Stimulated activated naive CD8-positive, alpha-beta T cell treated with anti-CD3 and anti-CD28 coated beads, Interleukin-15, Interleukin-2, amounts not matched to agents 100 ng/mL and 50 ng/mL, for 24 hours (primary cell): ENCODE data around the gene EIF5A.

Experiments used
- H3K27ac Mint-ChIP-seq: one replicate; pipeline ENCODE4 v1.8.0; 2021; ENCODE audit warnings: mild to moderate bottlenecking, mixed read lengths
- H3K27me3 Mint-ChIP-seq: one replicate; pipeline ENCODE4 v1.8.0; 2021; ENCODE audit warnings: mixed read lengths
- H3K36me3 Mint-ChIP-seq: one replicate; pipeline ENCODE4 v1.8.0; 2021; ENCODE audit warnings: low read depth, mixed read lengths
- H3K4me1 Mint-ChIP-seq: one replicate; pipeline ENCODE4 v1.8.0; 2021; ENCODE audit warnings: low read depth, mixed read lengths
- H3K4me3 Mint-ChIP-seq: one replicate; pipeline ENCODE4 v1.8.0; 2021; ENCODE audit warnings: mild to moderate bottlenecking, mixed read lengths
- H3K9me3 Mint-ChIP-seq: one replicate; pipeline ENCODE4 v1.8.0; 2021; ENCODE audit warnings: mixed read lengths

EIF5A gene

GRCh38 chr17:7346761-7347614, 39.6 kb downstream of the EIF5A start:
- Mint-ChIP-seq H3K36me3 (peaks cover 40% of the 10 kb centered on the region), H3K4me1 (peaks cover 21% of the 10 kb centered on the region), H3K27ac (no peak overlapping the region), H3K4me3 (no peak overlapping the region), H3K27me3 (no peaks in the 10 kb centered on the region), H3K9me3 (no peaks in the 10 kb centered on the region)

GRCh38 chr17:7347630-7348477, 40.4 kb downstream of the EIF5A start:
- Mint-ChIP-seq H3K4me1 (peaks cover 27% of the 10 kb centered on the region), H3K4me3 (no peak overlapping the region), H3K9me3 (no peaks in the 10 kb centered on the region), H3K27ac (peak overlapping the region; percentile 31), H3K36me3 (peaks cover 35% of the 10 kb centered on the region), H3K27me3 (no peaks in the 10 kb centered on the region)

- H3K36me3 Mint-ChIP-seq, result peaks cover 35% of the 10 kb centered on the region
- peak overlapping the region; percentile 42 for H3K27ac Mint-ChIP-seq
- peaks cover 28% of the 10 kb centered on the region for H3K4me1 Mint-ChIP-seq
- no peak overlapping the region for H3K4me3 Mint-ChIP-seq
- no peaks in the 10 kb centered on the region for H3K27me3 Mint-ChIP-seq
- no peaks in the 10 kb centered on the region for H3K9me3 Mint-ChIP-seq
These were observed 41.2 kb downstream of the EIF5A start for GRCh38 chr17:7348478-7349242.

GRCh38 chr17:7351665-7352502, 44.5 kb downstream of the EIF5A start, which contains the start of gene KCTD11:
TSS of gene KCTD11 (plus strand) at chr17:7352162.
- peaks cover 21% of the 10 kb centered on the region for H3K36me3 Mint-ChIP-seq
- peak within 1 kb of the TSS; percentile 84 for H3K4me3 Mint-ChIP-seq
- H3K9me3 Mint-ChIP-seq, result no peaks in the 10 kb centered on the region
- H3K27ac Mint-ChIP-seq, result peak within 1 kb of the TSS; percentile 74
- H3K27me3 Mint-ChIP-seq, result no peaks in the 10 kb centered on the region
- peaks cover 38% of the 10 kb centered on the region for H3K4me1 Mint-ChIP-seq

- Mint-ChIP-seq H3K4me3 (peak overlapping the region; percentile 84), H3K9me3 (no peaks in the 10 kb centered on the region), H3K4me1 (peaks cover 38% of the 10 kb centered on the region), H3K36me3 (peaks cover 17% of the 10 kb centered on the region), H3K27me3 (no peaks in the 10 kb centered on the region), H3K27ac (peak overlapping the region; percentile 74)
These were observed 45.1 kb downstream of the EIF5A start for GRCh38 chr17:7352503-7352889.

GRCh38 chr17:7352910-7353635, 45.6 kb downstream of the EIF5A start:
- Mint-ChIP-seq H3K4me1 (peaks cover 38% of the 10 kb centered on the region), H3K27me3 (no peaks in the 10 kb centered on the region), H3K36me3 (peaks cover 16% of the 10 kb centered on the region), H3K27ac (no peak overlapping the region), H3K4me3 (peak overlapping the region; percentile 84), H3K9me3 (no peaks in the 10 kb centered on the region)

GRCh38 chr17:7354262-7354843, 46.9 kb downstream of the EIF5A start:
- Mint-ChIP-seq H3K36me3 (peaks cover 5% of the 10 kb centered on the region), H3K27me3 (no peaks in the 10 kb centered on the region), H3K4me1 (peaks cover 38% of the 10 kb centered on the region), H3K4me3 (no peak overlapping the region), H3K9me3 (no peaks in the 10 kb centered on the region), H3K27ac (peak overlapping the region; percentile 27)

- no peak within 1 kb of the TSS for H3K4me3 Mint-ChIP-seq
- H3K4me1 Mint-ChIP-seq, result peaks cover 32% of the 10 kb centered on the region
- H3K9me3 Mint-ChIP-seq, result no peaks in the 10 kb centered on the region
- no peaks in the 10 kb centered on the region for H3K27me3 Mint-ChIP-seq
- H3K27ac Mint-ChIP-seq, result peak within 1 kb of the TSS; percentile 27
- peaks cover 5% of the 10 kb centered on the region for H3K36me3 Mint-ChIP-seq
These were observed 47.6 kb downstream of the EIF5A start, which contains the start of gene TMEM95 for GRCh38 chr17:7355053-7355452. TSS of gene TMEM95 (plus strand) at chr17:7355156. CDS start at chr17:7355205, 49 bp downstream.

GRCh38 chr17:7355573-7355972, 48.1 kb downstream of the EIF5A start:
- Mint-ChIP-seq H3K4me3 (no peak overlapping the region), H3K36me3 (peaks cover 5% of the 10 kb centered on the region), H3K4me1 (peaks cover 28% of the 10 kb centered on the region), H3K27ac (no peak overlapping the region), H3K27me3 (no peaks in the 10 kb centered on the region), H3K9me3 (no peaks in the 10 kb centered on the region)

GRCh38 chr17:7356072-7356549, 48.7 kb downstream of the EIF5A start:
- peaks cover 24% of the 10 kb centered on the region for H3K4me1 Mint-ChIP-seq
- no peak overlapping the region for H3K4me3 Mint-ChIP-seq
- no peaks in the 10 kb centered on the region for H3K9me3 Mint-ChIP-seq
- H3K36me3 Mint-ChIP-seq, result peaks cover 3% of the 10 kb centered on the region
- H3K27me3 Mint-ChIP-seq, result no peaks in the 10 kb centered on the region
- no peak overlapping the region for H3K27ac Mint-ChIP-seq

- H3K36me3 Mint-ChIP-seq, result no peaks in the 10 kb centered on the region
- no peak overlapping the region for H3K4me3 Mint-ChIP-seq
- H3K4me1 Mint-ChIP-seq, result peaks cover 21% of the 10 kb centered on the region
- no peaks in the 10 kb centered on the region for H3K27me3 Mint-ChIP-seq
- H3K27ac Mint-ChIP-seq, result no peak overlapping the region
- H3K9me3 Mint-ChIP-seq, result no peaks in the 10 kb centered on the region
These were observed 49.3 kb downstream of the EIF5A start for GRCh38 chr17:7356756-7357155.

GRCh38 chr17:7357381-7357780, 50.0 kb downstream of the EIF5A start:
- Mint-ChIP-seq H3K27ac (no peak overlapping the region), H3K4me3 (no peak overlapping the region), H3K9me3 (no peaks in the 10 kb centered on the region), H3K27me3 (no peaks in the 10 kb centered on the region), H3K4me1 (peaks cover 19% of the 10 kb centered on the region), H3K36me3 (no peaks in the 10 kb centered on the region)

- no peak overlapping the region for H3K27ac Mint-ChIP-seq
- H3K9me3 Mint-ChIP-seq, result no peaks in the 10 kb centered on the region
- H3K36me3 Mint-ChIP-seq, result no peaks in the 10 kb centered on the region
- H3K4me3 Mint-ChIP-seq, result no peak overlapping the region
- no peaks in the 10 kb centered on the region for H3K4me1 Mint-ChIP-seq
- no peaks in the 10 kb centered on the region for H3K27me3 Mint-ChIP-seq
These were observed 54.5 kb downstream of the EIF5A start for GRCh38 chr17:7361906-7362305.
